Measurements from ENCODE around the gene TRIM59. TPM values are rescaled to one million over a fixed set of nuclear protein-coding genes. Genes with fewer than 3 reads are reported as not detected.

TRIM59 gene
- total RNA-seq, 1 donor from 2014 or later = 23.4 TPM

DNA sequence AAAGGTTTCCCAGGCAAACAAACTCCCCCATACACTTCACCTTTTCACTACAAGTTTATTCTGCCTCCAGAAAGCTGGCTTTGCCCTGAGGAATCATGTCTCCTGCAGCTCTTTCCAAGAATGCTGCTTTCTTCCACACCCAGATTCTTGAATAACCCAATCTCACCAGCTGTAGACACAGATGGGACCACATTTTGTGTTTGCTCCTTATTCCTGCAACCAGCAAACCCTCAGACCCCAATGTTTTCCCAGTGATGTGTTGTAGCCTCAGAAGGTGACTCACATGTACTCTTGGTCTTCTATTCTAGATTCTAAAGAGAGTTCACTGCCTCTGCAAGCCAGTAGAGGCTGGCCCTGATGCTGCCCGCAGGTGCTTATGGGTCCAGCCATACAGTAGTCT, 23.6 kb upstream of the TRIM59 start:
- Mint-ChIP-seq H3K4me1 (peaks cover 4% of the 10 kb centered on the region), H3K9me3 (peaks cover 21% of the 10 kb centered on the region), H3K36me3 (ENCODE audit: low read depth) (peaks cover 5% of the 10 kb centered on the region), H3K27ac (no peak overlapping the region), H3K27me3 (no peaks in the 10 kb centered on the region), H3K4me3 (no peak overlapping the region)
- ChIA-PET CTCF (no interaction called here), POLR2A (no interaction called here)
- TF ChIP-seq, protein P1, sequence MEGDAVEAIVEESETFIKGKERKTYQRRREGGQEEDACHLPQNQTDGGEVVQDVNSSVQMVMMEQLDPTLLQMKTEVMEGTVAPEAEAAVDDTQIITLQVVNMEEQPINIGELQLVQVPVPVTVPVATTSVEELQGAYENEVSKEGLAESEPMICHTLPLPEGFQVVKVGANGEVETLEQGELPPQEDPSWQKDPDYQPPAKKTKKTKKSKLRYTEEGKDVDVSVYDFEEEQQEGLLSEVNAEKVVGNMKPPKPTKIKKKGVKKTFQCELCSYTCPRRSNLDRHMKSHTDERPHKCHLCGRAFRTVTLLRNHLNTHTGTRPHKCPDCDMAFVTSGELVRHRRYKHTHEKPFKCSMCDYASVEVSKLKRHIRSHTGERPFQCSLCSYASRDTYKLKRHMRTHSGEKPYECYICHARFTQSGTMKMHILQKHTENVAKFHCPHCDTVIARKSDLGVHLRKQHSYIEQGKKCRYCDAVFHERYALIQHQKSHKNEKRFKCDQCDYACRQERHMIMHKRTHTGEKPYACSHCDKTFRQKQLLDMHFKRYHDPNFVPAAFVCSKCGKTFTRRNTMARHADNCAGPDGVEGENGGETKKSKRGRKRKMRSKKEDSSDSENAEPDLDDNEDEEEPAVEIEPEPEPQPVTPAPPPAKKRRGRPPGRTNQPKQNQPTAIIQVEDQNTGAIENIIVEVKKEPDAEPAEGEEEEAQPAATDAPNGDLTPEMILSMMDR (IDR thresholded peaks at IDR 0.05) = no peak
- DNase-seq = no peak
- ATAC-seq (ENCODE audit: low read depth) = no peak
- intact Hi-C loops (cut with micrococcal nuclease) = no loop called here

DNA sequence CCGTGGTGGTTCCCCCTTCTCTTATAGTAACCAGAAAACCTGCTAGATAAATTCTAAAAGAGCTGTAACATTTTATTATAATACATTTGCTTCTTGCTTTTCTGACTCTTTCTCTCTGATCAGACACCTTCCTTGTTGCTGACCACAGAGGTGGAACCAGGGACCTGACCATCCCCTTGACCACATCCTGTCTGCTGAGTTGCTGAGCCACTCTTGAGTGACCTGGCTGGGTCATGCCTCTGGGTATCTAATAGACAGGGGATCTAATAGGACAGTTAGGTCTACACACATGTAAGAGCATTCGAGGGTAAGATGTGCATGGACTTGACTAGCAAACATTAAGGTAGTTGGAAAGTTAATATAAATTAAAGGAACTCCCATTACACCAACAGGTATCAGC, 22.8 kb upstream of the TRIM59 start:
- intact Hi-C loops (cut with micrococcal nuclease) = no loop called here
- no peak overlapping the region for H3K27ac Mint-ChIP-seq
- POLR2A ChIA-PET = no interaction called here
- no peak for DNase-seq
- no peak for ATAC-seq (ENCODE audit: low read depth)
- H3K9me3 Mint-ChIP-seq = peaks cover 21% of the 10 kb centered on the region
- no peaks in the 10 kb centered on the region for H3K27me3 Mint-ChIP-seq
- TF ChIP-seq, protein P1 (IDR thresholded peaks at IDR 0.05) = no peak
- H3K4me3 Mint-ChIP-seq = no peak overlapping the region
- H3K4me1 Mint-ChIP-seq = peaks cover 4% of the 10 kb centered on the region
- CTCF ChIA-PET = no interaction called here
- H3K36me3 Mint-ChIP-seq (ENCODE audit: low read depth) = peaks cover 5% of the 10 kb centered on the region

DNA sequence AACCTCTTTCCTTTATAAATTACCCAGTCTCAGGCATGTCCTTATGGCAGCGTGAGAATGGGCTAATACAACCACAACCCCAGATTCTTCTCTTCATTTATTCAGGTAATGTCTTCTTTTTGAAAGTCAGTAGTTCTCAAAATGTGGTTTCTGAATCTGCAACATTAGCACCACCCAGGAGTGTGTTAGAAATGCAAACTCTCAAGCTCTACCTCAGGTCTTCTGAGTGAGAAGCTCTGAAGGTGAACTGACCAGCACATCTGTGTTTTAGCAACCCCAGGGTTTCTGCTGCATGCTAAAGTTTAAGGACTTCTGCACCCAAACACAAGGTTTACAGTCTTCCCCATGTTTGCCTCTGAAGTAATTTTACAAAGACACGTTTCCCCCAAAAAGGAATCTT, 22.3 kb upstream of the TRIM59 start:
- no peak for ATAC-seq (ENCODE audit: low read depth)
- no peaks in the 10 kb centered on the region for H3K27me3 Mint-ChIP-seq
- no peak overlapping the region for H3K4me3 Mint-ChIP-seq
- peaks cover 4% of the 10 kb centered on the region for H3K4me1 Mint-ChIP-seq
- peaks cover 5% of the 10 kb centered on the region for H3K36me3 Mint-ChIP-seq (ENCODE audit: low read depth)
- POLR2A ChIA-PET = no interaction called here
- intact Hi-C loops (cut with micrococcal nuclease) = no loop called here
- CTCF ChIA-PET = no interaction called here
- no peak overlapping the region for H3K27ac Mint-ChIP-seq
- H3K9me3 Mint-ChIP-seq = peaks cover 21% of the 10 kb centered on the region
- DNase-seq = no peak
- TF ChIP-seq, protein P1 (IDR thresholded peaks at IDR 0.05) = no peak

DNA sequence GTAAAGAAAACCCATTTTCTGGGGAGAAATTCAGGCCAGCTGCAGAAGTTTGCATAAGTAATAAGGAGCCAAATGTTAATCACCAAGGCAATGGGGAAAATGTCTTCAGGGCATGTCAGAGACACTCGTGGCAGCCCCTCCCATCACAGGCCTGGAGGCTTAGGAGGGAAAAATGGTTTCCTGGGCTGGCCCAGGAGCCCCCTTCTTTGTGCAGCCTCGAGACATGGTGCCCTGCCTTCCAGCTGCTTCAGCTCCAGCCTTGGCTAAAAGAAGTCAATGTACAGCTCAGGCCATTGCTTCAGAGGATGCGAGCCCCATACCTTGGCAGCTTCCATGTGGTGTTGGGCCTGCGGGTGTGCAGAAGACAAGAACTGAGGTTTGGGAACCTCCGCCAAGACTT, 20.6 kb upstream of the TRIM59 start:
- Mint-ChIP-seq H3K36me3 (ENCODE audit: low read depth) (peaks cover 5% of the 10 kb centered on the region), H3K27me3 (no peaks in the 10 kb centered on the region), H3K4me1 (peaks cover 4% of the 10 kb centered on the region), H3K27ac (no peak overlapping the region), H3K9me3 (peaks cover 21% of the 10 kb centered on the region), H3K4me3 (no peak overlapping the region)
- intact Hi-C loops (cut with micrococcal nuclease) = no loop called here
- ChIA-PET CTCF (no interaction called here), POLR2A (no interaction called here)
- TF ChIP-seq, protein P1 (IDR thresholded peaks at IDR 0.05) = no peak
- DNase-seq = no peak
- no peak for ATAC-seq (ENCODE audit: low read depth)

DNA sequence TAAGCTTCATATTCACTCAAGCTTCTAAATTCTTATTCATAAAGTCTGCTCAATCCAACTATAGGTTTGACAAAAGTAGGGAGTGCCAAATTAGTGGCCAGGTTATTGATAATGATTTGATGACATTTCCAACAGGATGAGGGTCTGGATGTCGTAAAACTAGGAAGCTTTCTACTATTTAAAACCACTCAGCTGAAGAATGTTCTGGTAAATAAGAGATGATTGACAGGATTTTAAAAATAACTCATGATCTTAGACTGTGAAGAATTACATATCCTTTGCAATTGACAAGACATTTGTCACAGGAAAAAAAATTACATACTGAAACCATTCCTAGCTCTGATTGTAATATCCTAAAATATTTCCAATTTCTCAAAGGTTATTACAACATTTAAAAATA, 15.4 kb upstream of the TRIM59 start:
- peaks cover 6% of the 10 kb centered on the region for H3K27me3 Mint-ChIP-seq
- CTCF ChIA-PET = no interaction called here

More for the DNA sequence above, 15.4 kb upstream of the TRIM59 start:
- intact Hi-C loops (cut with micrococcal nuclease) = no loop called here
- no peak for DNase-seq
- Mint-ChIP-seq H3K36me3 (ENCODE audit: low read depth) (peaks cover 4% of the 10 kb centered on the region), H3K4me3 (no peak overlapping the region), H3K4me1 (no peaks in the 10 kb centered on the region), H3K27ac (no peak overlapping the region), H3K9me3 (peaks cover 11% of the 10 kb centered on the region)
- POLR2A ChIA-PET = interaction anchor here (0.7 kb wide), 1 partner anchor 65 kb away, joined by 3 read pairs; no protein-coding TSS in a partner anchor
- TF ChIP-seq, protein P1 (IDR thresholded peaks at IDR 0.05) = no peak
- no peak for ATAC-seq (ENCODE audit: low read depth)
